ENCODE measurements around the gene CD33.
"Not testable (repeated sequence)": the region's sequence is repeated elsewhere in the genome, so short reads cannot be mapped to it uniquely, and the experiment has no call there.

CD33 gene

DNA sequence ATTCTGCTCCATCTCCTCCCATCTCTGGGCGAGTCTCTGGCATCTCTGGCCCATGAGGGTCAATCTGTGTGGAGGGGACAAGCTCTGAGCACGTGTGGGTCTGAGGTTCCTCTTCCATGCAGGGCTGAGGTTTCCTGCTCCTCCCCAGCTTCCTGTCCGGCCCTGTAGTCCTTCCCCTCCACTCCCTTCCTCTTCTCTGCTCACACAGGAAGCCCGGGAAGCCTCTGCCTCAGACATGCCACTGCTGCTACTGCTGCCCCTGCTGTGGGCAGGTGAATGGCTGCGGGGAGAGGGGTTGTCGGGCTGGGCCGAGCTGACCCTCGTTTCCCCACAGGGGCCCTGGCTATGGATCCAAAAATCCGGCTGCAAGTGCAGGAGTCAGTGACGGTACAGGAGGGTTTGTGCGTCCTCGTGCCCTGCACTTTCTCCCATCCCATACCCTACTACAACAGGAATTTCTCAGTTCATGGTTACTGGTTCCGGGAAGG lies 14.0 kb upstream of the CD33 start:
- not testable (repeated sequence) for DNase-seq

DNA sequence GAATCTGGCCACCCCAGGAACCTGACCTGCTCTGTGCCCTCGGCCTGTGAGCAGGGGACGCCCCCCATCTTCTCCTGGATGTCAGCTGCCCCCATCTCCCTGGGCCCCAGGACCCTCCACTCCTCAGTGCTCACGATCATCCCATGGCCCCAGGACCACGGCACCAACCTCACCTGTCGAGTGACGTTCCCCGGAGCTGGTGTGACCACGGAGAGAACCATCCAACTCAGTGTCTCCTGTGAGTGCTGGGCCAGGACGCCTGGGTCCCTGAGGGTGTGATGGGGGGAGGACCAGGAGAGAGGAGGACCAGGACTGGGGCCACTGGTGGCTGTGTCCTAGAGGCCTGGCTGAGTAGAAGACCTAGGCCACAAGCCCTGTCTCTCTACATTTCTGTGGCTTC lies 13.0 kb upstream of the CD33 start:
- DNase-seq, result no peak

DNA sequence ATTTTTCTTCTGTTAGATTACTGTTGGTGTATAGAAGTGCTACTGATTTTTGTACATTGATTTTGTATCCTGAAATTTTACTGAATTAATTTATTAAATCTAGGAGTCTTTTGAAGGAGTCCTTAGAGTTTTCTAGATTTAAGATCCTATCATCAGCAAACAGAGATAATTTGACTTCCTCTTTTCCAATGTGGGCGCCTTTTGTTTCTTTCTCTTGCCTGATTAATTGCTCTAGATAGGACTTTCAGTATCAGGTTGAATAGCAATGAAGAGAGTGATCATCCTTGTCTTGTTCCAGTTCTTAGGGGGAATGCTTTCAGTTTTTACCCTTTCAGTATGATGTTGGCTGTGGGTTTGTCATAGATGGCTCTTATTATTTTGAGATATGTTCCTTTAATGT lies 5.6 kb upstream of the CD33 start:
- DNase-seq, result no peak

DNA sequence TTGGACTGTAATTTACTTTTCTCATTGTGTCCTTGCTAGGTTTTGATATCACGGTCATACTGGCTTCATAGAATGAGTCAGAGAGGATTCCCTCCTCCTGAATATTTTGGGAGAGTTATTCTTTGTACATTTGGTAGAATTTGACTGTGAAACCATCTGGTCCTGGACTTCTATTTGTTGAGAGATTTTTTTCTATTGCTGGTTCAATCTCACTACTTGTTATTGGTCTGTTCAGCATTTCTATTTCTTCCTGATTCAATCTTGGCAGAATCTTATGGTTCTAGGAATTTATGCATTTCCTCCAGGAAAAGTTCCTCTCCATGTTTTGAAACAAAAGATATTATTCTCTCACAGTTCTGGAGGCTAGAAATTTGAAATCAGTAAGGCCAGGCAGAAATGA lies 4.9 kb upstream of the CD33 start:
- DNase-seq, result no peak

DNA sequence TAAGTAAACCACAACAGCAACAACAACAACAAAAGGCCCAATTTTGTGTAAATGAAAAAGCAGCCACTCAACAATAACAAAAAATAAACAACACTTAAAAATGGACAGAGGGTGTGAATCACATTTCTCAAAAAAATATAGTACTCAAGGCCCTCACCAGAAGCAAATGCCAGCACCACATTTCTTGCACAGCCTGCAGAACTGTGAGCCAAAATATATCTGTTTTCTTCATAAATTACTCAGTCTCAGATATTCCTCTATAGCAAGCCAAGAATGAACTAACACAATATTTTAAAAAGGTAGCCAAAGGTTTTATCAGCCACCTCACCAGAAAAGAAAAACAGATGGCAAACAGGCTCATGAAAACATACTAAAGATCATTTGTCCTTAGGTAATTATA lies 3.9 kb upstream of the CD33 start:
- DNase-seq, result no peak

DNA sequence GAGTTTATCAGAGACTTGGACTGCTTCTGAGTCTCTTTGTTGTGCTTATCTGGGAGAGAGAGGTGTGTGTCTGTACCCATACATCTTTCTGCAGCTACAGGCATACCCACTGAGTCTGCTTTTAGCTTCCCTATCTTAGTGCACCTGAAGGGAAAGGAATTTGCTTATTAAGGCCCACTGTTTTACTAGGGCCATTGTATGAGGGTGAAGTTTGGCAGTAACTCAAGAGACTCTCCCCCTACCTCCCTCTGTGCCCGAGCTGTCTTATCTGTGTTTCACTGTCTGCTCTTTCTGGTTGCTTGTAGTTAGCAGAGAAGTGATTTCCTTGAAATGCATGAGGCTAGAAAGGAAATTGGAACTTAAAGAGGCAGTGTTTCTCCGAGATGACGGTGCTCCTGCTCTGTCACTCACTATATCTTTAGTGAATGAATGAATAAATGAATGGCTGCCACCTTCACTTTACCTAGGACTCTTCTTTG lies 678 bp upstream of the CD33 start:
- no peak for DNase-seq

DNA sequence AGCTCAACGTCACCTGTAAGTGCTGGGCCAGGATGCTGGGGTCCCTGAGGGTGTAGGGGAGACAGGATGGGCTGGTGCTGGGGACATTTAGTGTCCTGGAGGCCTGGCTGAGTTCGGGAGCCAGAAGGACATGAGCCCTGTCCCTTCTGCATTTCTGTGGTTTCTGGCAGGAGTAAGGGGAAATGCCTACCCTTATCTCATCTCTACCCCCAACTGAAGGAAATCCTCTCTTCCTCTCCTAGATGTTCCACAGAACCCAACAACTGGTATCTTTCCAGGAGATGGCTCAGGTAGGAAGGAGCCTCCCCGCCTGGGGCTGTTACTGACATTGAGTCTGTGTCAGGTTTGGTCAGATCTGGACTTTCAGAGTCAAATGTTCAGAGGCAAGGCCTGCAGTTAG lies 1.2 kb downstream of the CD33 start:
- DNase-seq, result no peak

DNA sequence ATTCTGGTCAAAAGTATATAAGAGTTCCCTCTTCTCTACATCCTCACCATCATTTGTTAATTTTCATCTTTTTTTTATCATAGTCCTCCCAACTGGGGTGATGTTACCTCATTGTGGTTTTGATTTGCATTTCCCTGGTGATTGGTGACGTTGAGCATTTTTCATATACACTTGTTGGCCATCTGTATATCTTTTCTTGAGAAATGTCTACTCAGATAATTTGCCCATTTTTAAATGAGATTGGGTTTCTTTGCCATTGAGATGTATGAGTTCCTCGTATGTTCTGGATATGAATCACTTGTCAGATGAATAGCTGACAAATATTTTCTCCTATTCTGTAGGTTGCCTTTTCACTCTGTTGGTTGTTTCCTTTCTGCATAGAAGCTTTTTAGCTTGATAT lies 2.4 kb downstream of the CD33 start:
- DNase-seq, result no peak

DNA sequence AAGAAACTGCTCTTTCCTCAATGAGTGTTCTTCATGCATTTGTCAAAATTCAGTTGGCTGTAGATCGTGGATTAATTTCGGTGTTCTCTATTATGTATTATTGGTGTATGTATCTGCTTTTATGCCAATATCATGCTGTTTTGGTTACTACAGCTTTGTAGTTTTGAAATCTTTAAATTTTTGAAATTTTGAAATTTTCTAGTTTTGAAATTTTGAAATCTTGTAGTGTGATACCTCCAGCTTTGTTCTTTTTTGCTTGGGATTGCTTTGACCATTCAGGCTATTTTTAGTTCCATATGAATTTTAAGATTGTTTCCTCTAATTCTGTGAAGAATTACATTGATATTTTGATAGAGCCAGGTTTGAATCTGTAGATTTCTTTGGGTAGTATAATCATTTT lies 3.1 kb downstream of the CD33 start:
- no peak for DNase-seq

DNA sequence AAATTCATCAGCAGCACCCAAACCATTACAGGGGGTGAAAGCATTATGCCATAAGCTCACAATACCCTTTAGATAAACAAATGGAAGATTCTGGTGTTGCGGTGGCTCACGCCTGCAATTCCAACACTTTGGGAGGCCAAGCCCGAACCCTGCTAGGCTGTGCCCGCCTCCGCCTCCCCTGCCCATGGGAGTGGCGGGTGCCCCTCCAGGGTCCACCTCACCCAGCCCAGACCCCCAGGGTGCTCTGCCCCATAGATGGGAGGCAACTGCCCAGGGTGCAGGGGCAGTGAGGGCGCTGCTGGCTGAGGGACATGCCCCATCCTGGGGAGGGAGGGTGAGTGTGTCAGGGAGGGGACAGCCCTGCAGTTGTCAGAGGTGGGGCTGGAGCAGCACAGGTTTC lies 16.0 kb downstream of the CD33 start:
- no peak for DNase-seq

DNA sequence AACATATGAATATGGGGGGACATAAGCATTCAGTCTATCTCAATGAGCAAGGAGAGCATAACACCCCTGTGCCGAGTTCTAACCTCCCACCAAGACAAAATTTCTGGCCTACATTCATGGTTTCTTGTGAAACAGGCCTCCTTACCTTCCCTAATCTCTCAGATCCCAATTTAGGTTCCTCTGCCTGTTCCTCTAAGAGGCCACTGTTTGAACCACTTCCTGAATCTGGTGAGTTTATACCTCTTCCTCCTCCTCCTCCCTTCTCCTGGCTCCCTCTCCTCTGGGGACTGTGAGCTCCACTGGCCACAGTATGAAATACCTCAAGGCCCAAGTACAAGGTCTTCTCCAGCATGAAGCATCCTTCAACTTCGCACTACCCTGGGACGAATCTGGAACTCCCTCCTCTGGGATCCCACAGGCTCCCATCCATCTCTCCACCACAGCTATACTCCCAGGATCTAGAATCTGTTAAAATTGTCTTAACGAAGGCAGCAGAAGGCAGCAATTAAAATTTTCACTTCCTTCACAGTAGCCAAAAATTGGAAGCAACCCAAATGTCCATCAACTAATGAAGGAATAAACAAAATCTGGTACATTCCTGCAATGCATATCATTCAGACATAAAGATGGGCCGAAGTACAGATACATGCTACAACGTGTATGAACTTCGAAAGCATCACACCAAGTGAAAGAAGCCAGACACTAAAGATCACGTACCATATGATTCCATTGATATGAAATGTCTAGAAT lies 18.2 kb downstream of the CD33 start:
- no peak for DNase-seq

DNA sequence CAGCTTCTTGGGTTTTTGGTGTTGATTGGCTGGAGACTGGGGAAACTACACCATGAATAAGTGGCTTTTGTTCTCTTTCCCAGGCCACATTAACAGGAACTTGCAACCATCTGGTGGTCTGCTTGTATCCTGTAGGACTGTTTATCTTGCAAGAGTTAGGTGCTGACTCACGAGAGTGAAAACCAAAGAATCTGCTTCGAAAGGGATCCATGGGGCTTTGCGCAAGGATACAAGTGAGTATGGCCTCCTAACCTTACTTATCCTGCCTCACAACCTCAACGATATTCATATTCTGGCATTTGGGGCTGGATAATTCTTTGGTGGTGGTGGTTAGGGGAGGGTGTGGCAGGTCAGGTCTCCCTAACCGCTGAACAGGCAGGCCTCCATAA lies 21.3 kb downstream of the CD33 start:
- no peak for DNase-seq

DNA sequence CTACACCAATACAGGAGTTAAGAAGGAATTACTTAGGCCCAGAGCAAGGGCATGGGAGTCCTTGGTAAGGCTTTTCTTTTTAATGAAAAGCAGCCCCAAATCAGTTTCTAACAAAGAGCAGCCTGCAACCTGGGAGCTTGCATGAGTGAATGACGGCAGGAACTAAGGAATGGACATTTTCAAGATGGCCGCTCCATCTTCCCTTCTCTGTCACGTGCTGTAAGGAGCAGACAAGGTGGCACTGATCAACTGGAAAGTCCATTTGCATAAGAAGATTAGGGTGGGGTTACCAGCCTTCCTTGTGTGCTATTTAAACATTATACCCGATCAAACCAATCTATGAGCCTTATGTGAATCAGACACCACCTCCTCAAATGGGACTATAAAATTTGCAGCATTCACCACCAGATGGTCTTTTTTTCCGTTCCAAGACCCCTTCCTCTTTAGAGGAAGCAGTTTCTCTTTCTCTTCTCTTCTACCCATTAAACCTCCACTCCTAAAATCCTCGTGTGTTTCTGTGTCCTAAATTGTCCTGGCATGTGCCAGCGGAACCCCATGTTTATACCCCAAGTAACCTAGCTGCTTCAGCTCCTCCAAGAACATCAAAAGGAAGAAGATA lies 23.2 kb downstream of the CD33 start:
- DNase-seq, result no peak

DNA sequence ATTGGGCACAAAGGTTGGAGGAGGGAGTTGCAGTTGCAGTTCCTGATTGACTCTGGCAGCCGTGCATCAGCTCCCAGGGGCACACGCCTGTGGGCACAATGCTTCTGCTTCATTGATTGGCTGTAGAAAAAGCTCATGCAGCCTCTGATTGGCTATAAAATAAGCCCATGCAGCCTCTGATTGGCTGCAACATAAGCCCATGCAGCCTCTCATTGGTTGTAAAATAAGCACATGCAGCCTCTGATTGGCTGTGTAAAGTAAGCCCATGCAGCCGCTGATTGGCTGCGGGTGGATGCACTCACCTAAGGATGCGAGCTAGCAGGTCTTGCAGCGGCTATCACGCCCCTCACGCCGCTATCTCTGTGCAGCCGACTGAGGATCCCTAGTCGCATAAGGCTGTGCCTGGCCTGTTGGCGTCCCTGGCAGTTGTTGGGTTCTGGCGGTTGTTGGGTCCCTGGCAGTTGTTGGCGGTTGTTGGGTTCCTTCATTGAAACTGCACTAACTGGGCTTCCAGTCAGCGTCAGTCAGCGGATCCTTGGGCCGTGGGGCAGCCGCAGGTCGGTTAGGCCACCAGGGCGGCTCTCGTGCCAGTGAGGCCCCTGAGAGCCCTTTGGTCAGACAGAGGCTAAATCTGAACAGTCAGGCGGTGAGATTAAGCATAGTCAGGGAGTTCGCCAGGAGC lies 26.0 kb downstream of the CD33 start, which contains the start of gene SIGLECL1:
Gene SIGLECL1 (plus strand): TSS at position 295 of the 682 bp plus-strand sequence. CDS start 12,993 bp downstream, outside the sequence.
- DNase-seq, result no peak

DNA sequence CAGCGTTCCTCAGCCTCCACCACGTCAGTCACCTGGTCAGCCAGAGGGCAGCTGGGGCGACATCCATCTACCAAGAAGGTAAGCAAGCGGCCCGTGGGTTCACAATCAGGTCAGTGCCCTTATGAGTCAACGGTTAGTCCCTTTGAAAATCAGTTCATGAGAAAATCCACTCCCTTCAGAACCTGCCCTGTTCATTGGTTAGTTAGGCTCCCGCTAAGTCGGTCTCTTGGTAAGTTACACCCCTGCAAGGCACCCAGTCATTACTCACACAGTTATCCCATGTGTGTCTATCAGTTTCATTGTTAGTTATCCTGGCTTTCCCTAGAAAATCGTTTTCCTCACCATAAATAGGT lies 26.6 kb downstream of the CD33 start:
- DNase-seq, result no peak

DNA sequence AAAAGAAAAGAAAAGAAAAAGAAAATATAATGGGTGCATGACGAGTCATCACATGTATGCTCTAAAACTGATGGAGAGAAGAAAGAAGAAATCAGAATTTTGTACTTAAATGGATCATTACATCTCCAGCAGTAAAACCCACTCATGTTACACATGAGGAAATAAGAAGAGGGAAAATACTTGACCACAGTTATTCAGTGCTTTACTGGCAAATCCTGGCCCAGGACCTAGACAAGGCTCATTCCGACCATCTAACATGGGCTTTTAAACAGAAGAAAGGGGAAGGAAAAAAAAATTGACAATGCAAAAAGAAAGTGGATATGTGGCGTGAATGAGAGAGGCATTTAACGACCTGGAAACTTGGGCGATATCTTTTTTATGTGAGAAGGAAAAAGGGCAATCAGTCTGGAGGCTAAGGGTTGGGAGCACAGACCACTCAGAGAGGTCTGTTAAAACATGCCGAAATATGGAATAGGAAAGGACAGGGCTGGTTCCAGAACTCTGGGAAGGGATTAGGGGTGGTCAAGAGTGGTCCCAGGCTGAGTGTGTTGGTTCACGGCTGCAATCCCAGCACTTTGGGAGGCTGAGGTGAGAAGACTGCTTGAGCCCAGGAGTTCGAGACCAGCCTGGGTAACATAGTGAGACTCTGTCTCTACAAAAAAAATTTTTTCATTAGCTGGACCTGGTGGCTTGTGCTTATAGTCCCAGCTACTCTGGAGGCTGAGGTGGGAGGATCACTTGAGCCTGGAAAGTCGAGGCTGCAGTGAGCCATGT lies 27.6 kb downstream of the CD33 start:
- DNase-seq, result no peak

DNA sequence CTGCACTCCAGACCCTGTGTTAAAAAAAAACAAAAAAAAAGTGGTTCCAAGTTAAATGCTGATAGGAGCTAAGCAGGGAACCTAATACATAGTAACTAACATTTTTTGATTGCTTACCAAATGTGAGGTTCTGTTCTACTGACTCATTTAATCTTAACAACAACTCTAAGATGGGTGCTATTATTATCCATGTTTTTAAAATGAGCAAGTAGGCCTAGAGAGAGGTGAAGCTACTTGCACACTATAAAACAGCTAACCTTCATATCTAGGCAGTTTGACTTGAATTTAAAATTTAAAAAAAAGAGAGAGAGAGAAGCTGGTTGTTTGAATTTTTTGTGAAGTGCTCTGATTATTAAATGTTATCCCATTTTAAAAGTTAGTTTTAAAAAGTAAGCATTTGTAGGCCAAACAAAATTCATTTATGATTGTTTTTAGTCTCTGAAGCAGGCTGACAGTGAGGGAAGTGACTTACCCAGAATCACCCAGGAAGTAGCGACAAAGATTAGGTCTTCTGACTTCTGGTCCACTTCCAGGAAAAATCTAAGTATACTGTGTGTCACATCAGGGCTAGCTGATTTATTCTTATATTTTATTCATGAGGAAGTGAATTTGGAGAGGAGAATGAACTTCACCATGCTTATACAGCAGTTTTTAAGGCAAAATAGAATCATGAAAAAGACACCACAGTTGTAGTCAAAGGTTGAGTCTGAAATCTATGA lies 28.4 kb downstream of the CD33 start:
- DNase-seq, result no peak

DNA sequence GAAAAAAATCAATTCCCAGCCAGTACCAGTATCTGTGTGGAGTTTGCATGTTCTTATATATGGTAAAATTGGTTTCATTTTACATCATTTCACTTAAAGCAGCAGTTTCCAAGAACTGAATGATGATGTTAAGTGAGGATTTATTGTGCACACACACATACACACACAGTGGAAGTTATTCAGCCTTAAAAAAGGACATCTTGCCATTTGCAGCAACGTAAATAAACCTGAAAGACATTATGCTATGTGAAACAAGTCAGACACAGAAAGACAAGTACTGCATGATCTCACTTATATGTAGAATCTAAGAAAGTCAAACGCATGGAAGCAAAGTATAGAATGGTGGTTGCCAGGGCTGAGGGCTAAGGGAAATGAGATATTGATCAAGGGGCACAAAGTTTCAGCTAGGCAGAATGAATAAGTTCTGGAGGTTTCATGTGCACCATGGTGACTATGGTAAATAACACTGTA lies 31.3 kb downstream of the CD33 start:
- DNase-seq, result no peak

DNA sequence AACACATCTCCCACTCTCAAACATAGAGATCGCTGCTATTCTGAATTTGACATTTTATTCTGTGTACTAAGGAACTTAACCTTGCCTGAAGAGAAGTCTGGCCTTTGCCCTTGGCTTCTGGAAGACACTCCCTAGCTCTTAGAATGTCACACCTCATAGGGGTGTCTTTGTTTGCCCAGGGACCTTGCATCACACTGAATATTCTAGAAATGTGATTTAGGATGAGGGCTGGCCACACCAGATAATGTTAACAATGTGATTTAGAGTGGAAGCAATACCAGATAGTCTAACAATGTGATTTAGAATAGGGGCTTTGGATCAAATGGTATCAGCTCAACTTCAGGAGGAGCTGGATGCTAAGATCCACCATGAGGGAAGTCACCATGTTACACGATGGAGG lies 32.6 kb downstream of the CD33 start:
- no peak for DNase-seq

DNA sequence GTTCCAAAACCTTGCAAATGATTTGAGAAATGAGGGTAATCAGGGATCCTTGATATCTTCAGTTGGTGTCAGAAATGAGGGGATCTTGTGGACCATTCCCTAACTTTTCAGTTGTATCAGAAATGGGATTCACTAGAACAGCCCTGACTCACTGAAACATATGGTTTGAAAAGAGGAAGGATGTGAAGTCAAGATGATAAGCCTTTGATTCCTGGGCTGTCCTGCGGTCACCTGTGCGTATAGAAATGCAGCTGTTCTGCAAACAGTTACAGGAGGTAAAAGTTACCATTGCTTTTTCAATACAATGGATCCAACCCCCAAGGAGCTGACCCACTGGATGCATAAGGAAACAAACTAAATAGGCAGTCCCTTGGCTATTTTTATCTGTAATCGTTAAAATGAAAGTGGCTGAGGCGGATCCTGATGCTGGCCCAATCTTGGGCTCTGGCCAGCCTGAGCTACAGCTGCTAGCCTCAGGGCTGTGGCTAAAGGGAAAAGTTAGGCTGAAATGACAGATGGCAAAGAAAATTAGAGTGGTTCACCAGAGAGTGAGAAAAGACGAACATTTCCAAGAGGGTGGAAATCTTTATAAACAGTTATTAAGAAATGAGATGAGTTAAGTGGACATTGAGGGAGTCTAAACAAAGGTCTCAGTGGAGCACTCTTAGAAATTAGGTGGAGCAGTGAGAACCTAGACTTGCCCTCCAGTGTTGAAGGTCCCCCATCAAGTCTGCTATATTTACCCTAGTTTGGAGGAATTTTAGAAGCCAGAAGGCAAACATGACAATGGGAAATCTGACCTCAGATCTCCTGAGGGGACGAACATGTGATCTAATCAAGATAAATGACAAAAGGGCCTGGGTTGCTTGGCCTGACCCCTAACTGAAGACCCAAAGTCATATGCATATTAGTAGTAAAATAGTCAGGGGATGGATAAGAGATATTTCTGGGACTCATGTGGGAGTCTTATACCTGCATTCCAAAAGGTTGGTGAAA lies 33.6 kb downstream of the CD33 start:
- DNase-seq, result no peak
